SH-SY5Y (cell line): Measurements from ENCODE around the gene BSDC1.

ENCODE experiments used
- GATA2 ChIP-seq: IDR thresholded peaks from 2 replicates; pipeline ENCODE4 v1.6.1; 2011; ENCODE audit warnings: mild to moderate bottlenecking, low read depth, low read length
- GATA3 ChIP-seq: IDR thresholded peaks from 2 replicates; pipeline ENCODE4 v1.6.1; 2011; ENCODE audit warnings: low read depth, mild to moderate bottlenecking, low read length, moderate library complexity

BSDC1 gene, protein sequence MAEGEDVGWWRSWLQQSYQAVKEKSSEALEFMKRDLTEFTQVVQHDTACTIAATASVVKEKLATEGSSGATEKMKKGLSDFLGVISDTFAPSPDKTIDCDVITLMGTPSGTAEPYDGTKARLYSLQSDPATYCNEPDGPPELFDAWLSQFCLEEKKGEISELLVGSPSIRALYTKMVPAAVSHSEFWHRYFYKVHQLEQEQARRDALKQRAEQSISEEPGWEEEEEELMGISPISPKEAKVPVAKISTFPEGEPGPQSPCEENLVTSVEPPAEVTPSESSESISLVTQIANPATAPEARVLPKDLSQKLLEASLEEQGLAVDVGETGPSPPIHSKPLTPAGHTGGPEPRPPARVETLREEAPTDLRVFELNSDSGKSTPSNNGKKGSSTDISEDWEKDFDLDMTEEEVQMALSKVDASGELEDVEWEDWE

GRCh38 chr1:32394141-32394889, at the start of gene BSDC1:
TSS of gene BSDC1 (minus strand) at chr1:32394441. CDS start at chr1:32394414, 27 bp downstream.
- TF ChIP-seq GATA2 (0 out of 2 replicates have a peak, but pooled peaks have one; percentile 21), GATA3 (no peak)

- no peak for TF ChIP-seq GATA2
- no peak for TF ChIP-seq GATA3
These were observed 43.9 kb upstream of the BSDC1 start for GRCh38 chr1:32438136-32438535.

DNA sequence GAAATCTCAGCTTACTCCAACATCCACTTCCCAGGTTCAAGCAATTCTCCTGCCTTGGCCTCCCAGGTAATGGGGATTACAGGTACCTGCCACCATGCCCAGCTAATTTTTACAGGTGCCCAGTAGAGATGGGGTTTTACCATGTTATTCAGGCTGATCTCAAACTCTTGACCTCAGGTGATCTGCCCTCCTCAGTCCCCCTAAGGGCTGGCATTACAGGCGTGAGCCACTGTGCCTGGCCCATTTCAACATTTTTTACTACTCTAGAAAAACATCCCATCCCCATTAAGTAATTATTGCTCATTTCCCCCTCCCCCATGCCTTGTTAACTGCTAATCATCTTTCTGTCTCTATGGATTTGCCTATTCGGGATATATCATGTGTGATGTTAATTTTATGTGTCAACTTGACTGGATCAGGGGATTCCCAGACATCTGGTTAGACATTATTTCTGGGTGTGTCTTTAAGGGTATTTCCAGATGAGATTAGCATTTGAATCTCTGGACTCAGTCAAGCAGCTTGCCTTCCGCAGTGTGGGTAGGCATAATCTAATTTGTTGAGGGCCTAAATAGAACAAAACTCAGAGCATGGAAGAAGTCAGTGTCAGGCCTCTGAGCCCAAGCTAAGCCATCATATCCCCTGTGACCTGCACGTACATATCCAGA, 37.6 kb upstream of the BSDC1 start:
- no peak for TF ChIP-seq GATA2
- no peak for TF ChIP-seq GATA3

GRCh38 chr1:32427264-32427963, 33.2 kb upstream of the BSDC1 start:
- TF ChIP-seq GATA2, result no peak
- no peak for TF ChIP-seq GATA3

DNA sequence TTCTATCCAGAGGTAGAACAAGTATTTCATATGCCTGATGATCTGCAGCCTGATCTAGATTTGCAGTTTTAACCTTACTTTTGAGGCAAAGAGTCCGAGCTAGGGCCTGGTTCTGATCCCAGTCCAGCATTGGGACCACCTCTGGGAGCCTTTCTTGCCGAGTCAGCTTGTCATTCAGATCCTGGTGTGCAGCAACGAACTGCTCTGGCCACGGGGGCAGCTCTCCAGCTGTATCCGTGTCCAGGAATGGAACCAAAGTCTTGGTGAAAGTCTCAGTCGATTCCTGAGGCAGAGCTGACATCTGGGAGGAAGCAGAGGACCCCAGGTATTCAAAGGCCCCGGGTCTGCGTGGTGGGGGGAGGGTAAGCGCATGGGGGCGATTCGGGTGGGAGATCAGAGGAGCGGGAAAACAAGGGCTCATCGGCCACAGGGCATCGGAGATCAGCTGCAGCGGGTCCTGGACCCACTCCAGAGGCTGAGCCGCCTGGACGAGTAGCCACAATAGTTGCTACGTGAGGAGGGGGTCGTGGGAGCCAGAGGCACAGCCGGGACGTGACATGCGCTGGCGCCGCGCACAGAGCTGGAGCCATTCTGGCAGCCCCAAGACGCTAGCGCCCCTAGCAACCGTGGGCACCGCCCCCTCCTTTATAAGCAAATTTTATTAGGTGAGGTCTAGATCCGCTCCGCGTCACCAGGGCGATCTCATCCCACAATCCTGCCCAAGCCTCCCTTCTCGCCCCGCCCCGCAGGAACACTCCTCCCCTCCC, 32.4 kb upstream of the BSDC1 start:
- TF ChIP-seq GATA3, result no peak
- TF ChIP-seq GATA2, result no peak

DNA sequence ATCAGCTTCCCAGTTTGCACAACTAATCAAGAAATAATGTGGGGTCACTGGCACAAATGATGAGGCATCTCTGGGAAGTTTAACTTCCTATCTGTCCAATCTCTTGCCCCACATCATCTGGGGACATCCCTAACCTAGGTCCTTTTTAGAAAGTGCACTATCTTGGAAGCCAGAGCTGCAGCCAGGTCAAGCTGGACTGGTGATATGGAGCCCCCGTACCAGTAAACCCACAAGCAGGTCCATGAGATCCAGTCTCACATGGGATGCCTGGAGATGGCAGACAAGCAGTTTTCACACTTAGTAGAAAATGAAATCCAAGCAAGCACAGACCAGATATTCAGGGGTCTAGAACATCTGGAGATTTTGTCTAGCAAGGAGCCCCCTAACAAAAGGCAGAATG, 27.5 kb upstream of the BSDC1 start:
- TF ChIP-seq GATA2 (no peak), GATA3 (no peak)

- TF ChIP-seq GATA2 (no peak), GATA3 (no peak)
These were observed 20.1 kb upstream of the BSDC1 start for GRCh38 chr1:32414186-32414886.

DNA sequence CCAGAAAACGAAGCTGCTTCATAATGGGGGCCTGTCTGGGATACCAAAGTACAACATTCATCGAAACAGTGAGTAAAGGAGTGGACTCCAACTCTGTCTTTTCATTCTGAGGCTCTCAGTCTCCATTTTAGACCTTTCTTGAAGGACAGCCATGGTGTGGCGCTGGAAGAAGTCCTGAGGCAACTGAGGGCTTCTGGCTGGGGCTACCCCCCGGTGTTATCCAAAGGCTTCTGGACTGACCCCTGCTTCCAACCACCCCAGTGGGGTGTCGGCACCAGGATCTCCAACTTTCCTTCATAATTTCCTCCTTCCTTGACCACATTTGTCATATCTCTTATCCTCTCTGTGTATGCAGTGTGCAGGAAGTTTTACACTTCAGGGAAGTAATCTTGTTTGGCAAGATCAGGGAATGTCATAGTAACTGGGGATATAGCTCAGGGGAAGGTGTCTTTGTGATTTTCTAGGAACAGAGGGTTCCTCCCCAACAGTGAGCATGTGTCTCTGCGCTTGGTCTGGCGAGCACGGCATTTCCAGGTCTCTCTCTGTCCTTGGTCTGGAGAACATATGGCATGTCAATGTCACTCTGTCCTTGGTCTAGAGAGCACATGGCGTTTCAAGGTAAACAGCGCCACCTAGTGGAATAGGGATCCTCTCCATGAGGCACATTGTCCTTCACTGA, 19.4 kb upstream of the BSDC1 start:
- TF ChIP-seq GATA3, result no peak
- no peak for TF ChIP-seq GATA2

GRCh38 chr1:32411261-32411660, 17.0 kb upstream of the BSDC1 start:
- TF ChIP-seq GATA3, result no peak
- TF ChIP-seq GATA2, result no peak

DNA sequence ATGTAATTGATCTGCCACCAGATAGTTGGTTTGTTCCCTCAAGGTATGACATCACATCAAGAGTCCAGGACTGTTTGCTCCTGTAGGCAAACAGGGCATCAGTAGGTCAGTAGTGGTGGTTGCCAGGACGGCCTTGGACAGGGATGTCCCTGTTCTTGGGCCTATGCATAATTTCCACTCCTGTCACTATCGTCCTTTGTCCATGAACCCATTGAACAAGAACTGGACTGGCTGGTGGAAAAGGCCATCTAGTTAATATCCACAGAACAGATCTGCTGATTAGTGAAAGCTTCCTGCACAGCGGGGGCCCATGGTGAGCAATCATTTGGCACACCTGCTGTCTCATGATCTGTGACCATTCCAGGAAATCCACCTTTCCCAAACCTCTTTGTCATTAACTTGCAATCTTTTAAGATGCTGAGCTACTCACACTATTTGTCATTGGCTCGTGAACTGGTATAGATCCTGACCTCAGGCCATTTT, 12.4 kb upstream of the BSDC1 start:
- no peak for TF ChIP-seq GATA3
- TF ChIP-seq GATA2, result no peak

DNA sequence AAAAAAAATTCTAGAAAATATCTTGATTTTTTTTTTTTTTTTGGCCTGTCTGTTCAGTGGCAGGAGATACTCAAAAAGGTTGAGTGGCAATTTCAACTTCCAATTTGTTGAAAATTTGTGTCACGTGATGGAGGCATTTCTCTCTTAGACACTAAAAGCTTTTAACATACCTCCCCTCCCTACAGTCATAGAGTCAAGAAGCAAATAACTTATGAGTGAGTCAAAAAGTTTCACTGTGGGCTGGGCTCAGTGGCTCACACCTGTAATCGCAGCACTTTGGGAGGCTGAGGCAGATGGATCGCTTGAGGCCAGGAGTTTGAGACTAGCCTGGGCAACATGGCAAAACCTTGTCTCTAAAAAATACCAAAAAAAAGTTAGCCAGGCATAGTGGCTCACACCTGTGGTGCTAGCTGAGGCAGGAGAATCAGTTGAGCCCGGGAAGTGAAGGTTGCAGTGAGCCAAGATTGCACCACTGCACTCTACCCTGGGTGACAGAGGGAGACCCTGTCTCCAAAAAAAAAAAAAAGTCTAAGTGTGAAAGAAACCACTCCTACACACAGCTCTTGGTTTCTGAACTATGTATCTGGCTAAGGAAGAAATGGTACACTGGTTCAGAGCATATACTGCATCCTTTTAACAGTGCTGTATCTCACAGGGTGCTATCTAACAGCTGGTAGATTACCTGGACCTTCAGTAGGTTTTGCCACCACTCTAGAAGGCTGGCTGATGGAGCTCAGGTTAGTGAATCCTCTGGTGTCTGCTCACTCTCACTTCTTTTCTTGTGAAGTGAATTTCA, 11.6 kb upstream of the BSDC1 start:
- TF ChIP-seq GATA3, result no peak
- no peak for TF ChIP-seq GATA2

DNA sequence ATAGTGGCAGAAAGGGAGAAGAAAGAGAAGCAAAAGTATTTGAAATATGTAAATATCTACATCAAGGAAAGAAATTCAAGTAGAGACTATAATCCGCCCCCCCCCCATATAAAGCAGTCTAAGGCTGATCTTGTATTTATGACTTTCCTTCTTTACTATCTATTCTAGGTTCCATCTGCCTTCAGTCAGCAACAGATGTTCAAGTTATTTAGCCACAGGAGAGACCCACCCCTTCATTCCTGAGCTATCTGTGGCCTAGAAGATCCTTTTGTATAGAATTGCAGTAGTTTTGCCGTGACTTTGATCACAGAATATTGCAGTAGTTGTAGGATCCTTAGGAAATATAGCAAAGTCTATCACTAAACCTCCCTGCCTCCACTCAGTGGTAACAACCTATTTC, 10.7 kb upstream of the BSDC1 start:
- TF ChIP-seq GATA2, result no peak
- TF ChIP-seq GATA3, result no peak
